LNCaP clone FGC (cell line): ENCODE results near the gene TEX53.

Source experiments
- DNase-seq: peaks from one replicate; pipeline ENCODE4 v3.0.0-alpha.2; 2011; ENCODE audit warnings: low read depth
- H3K4me3 ChIP-seq: 2 replicates; pipeline ENCODE4 v1.5.1; 2011; ENCODE audit warnings: mild to moderate bottlenecking, low read depth, low read length, control low read depth
- TF ChIP-seq, protein P1 (sequence below): IDR thresholded peaks from 2 replicates; pipeline ENCODE4 v1.5.1; 2012; ENCODE audit warnings: mild to moderate bottlenecking; ENCODE audit not compliant: control insufficient read depth, insufficient read depth; ENCODE audit errors: extremely low read depth

The TEX53 gene

DNA sequence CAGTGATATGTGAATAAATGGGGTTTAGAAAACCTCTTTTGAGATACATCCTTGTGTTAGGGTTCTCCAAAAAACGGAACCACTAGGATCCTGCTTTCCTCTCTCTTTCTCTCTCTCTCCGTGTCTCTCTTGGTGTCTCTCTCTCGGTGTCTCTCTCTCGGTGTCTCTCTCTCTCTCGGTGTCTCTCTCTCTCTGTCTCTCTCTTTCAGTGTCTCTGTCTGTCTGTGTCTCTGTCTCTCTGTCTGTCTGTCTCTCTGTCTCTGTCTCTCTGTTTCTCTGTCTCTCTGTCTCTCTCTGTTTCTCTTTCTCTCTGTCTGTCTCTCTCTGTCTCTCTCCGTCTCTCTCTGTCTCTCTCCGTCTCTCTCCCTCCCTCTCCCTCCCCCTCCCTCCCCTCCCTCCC, 32.2 kb upstream of the TEX53 start:
- DNase-seq, result no peak
- TF ChIP-seq, protein P1, sequence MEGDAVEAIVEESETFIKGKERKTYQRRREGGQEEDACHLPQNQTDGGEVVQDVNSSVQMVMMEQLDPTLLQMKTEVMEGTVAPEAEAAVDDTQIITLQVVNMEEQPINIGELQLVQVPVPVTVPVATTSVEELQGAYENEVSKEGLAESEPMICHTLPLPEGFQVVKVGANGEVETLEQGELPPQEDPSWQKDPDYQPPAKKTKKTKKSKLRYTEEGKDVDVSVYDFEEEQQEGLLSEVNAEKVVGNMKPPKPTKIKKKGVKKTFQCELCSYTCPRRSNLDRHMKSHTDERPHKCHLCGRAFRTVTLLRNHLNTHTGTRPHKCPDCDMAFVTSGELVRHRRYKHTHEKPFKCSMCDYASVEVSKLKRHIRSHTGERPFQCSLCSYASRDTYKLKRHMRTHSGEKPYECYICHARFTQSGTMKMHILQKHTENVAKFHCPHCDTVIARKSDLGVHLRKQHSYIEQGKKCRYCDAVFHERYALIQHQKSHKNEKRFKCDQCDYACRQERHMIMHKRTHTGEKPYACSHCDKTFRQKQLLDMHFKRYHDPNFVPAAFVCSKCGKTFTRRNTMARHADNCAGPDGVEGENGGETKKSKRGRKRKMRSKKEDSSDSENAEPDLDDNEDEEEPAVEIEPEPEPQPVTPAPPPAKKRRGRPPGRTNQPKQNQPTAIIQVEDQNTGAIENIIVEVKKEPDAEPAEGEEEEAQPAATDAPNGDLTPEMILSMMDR, result no peak
- no peak overlapping the region for H3K4me3 ChIP-seq

DNA sequence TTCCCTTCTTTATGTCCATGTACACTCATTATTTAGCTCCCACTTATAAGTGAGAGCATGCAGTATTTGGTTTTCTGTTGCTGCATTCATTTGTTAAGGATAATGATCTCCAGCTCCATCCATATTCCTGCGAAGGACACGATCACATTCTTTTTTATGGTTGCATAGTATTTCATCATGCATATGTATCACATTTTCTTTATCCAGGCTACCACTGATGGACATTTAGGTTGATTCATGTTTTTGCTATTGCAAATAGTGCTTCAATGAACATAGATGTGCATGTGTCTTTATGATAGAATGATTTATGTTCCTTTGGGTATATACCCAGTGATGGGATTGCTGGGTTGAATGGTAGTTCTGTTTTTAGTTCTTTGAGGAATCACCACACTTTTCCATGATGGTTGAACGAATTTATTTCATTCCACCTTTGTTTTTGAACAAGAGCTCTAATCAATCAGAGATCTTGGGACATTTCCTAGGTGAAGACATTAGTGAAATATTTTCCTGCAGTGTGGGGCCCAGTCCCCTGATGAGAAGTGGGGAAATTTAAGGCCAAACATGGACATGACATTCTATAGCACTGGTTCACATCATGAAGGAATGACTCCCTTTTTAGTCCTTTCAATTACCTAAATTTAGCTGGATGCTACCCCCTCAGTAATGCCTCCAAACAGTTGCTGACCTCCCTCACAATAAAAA, 31.5 kb upstream of the TEX53 start:
- H3K4me3 ChIP-seq, result no peak overlapping the region
- TF ChIP-seq, protein P1, result no peak
- DNase-seq, result no peak

DNA sequence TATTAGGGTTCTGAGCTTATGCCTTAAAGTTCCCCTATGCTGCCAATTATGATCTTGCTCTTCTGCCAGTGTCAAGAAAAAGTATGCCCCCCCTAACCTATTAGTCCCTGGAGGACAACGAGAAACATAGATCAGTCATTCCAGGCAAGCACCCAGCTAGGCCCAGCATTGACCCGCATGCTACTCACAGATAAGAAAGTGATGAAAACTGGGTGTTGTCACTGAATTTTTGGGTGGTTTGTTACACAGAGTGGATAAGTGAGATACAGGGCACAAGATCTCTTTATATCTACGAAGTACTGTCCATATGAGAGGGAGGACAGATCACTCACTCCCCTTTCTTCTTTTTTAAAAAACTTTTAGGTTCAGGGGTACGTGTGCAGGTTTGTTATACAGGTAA, 30.8 kb upstream of the TEX53 start:
- no peak for DNase-seq
- H3K4me3 ChIP-seq, result no peak overlapping the region
- TF ChIP-seq, protein P1, result no peak

DNA sequence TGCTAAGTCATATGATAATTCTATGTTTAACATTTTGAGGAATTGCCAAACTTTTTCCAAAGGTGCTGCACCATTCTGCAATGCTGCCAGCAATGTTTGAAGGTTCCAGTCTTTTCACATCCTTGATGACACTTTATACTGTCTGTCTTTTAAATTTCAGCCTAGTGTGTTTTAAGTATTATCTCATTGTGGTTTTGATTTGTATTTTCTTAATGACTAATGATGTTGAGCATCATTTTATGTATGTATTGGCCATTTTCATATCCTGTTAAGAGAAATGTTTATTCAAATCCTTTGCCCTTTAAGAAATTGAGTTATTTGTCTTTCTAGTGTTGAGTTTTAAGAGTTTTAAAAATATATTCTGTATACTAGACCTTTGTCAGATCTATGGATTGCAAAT, 29.4 kb upstream of the TEX53 start:
- TF ChIP-seq, protein P1, result no peak
- no peak for DNase-seq
- no peak overlapping the region for H3K4me3 ChIP-seq

DNA sequence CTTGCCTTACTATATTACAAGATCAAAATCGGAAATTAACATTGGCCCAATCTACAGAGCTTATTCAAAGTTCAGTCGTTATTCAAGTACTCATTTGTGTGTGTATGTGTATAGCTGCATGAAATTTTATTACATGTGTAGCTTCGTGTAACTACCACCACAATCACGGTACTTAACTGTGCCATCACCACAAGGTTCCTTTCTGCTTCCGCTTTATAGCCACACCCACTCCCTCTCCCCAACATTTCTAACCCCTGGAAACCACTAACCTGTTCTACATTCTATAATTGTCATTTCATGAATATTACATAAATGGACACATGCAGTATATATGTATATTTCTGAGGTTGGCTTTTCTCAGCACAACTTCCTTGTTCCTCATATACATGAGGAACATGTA, 28.3 kb upstream of the TEX53 start:
- H3K4me3 ChIP-seq, result no peak overlapping the region
- TF ChIP-seq, protein P1, result no peak
- DNase-seq, result no peak

DNA sequence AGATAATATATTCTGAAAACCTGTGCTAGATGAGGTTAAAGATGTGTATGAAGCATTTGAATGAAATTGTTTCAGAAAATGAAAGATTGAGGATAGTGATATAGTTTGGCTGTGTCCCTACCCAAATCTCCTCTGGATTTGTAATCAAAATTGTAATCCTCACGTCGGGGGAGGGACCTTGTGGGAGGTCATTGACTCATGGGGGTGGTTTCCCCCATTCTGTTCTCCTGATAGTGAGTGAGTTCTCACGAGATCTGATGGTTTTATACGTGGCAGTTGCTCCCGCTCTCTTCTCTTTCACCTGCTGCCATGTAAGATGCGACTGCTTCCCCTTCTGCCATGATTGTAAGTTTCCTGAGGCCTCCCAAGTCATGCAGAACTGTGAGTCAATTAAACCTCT, 26.4 kb upstream of the TEX53 start:
- no peak overlapping the region for H3K4me3 ChIP-seq
- TF ChIP-seq, protein P1, result no peak
- DNase-seq, result no peak

DNA sequence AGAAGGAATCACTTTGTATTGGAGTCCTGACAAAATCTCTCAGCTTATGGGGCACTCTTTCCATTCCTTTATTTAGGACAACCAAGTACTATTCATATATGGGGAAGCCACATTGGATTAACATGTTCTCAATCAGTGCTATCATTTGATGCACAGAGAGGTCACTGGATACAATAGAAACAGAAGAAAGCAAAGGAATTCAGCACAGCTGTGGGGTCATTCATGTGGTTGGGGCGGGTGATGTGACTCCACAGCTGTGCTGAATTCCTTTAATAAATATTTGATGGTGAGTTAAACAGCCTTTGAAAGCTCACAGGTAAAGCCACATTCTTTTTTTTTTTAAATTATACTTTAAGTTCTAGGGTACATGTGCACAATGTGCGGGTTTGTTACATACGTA, 25.2 kb upstream of the TEX53 start:
- TF ChIP-seq, protein P1, result no peak
- no peak for DNase-seq
- H3K4me3 ChIP-seq, result no peak overlapping the region
